NCI-H1694 (cell line): ENCODE measurements around the gene NDFIP1.
"Not testable (repeated sequence)": the region's sequence is repeated elsewhere in the genome, so short reads cannot be mapped to it uniquely, and the experiment has no call there.

ENCODE experiments used
- DNase-seq: peaks from one replicate; lab custom pipeline; 2025; lab: John Stamatoyannopoulos, UW

Gene NDFIP1

GRCh38 chr5:142154449-142154841, 45.9 kb downstream of the NDFIP1 start:
- DNase-seq = not testable (repeated sequence)

GRCh38 chr5:142156839-142157463, 48.4 kb downstream of the NDFIP1 start:
- DNase-seq = no peak

GRCh38 chr5:142159354-142159753, 50.8 kb downstream of the NDFIP1 start:
- no peak for DNase-seq

- no peak for DNase-seq
These were observed 55.7 kb downstream of the NDFIP1 start for GRCh38 chr5:142164315-142164714.

- no peak for DNase-seq
These were observed 58.2 kb downstream of the NDFIP1 start for GRCh38 chr5:142166754-142167153.

- no peak for DNase-seq
These were observed 58.9 kb downstream of the NDFIP1 start for GRCh38 chr5:142167458-142167857.

GRCh38 chr5:142168365-142168764, 59.8 kb downstream of the NDFIP1 start:
- no peak for DNase-seq

- DNase-seq = no peak
These were observed 61.8 kb downstream of the NDFIP1 start for GRCh38 chr5:142170254-142170953.

- DNase-seq = no peak
These were observed 62.7 kb downstream of the NDFIP1 start for GRCh38 chr5:142171270-142171669.

- no peak for DNase-seq
These were observed 66.5 kb downstream of the NDFIP1 start for GRCh38 chr5:142175039-142175438.

- no peak for DNase-seq
These were observed 67.0 kb downstream of the NDFIP1 start for GRCh38 chr5:142175461-142176142.

- DNase-seq = no peak
These were observed 67.7 kb downstream of the NDFIP1 start for GRCh38 chr5:142176255-142176654.

GRCh38 chr5:142178651-142179050, 70.1 kb downstream of the NDFIP1 start:
- DNase-seq = no peak

- DNase-seq = no peak
These were observed 71.3 kb downstream of the NDFIP1 start for GRCh38 chr5:142179776-142180387.

GRCh38 chr5:142181096-142181495, 72.5 kb downstream of the NDFIP1 start:
- DNase-seq = no peak

GRCh38 chr5:142181547-142182163, 73.1 kb downstream of the NDFIP1 start:
- no peak for DNase-seq

- DNase-seq = no peak
These were observed 74.3 kb downstream of the NDFIP1 start for GRCh38 chr5:142182840-142183239.

GRCh38 chr5:142183561-142183960, 75.0 kb downstream of the NDFIP1 start:
- DNase-seq = no peak

GRCh38 chr5:142184988-142185387, 76.4 kb downstream of the NDFIP1 start:
- no peak for DNase-seq

- no peak for DNase-seq
These were observed 77.9 kb downstream of the NDFIP1 start for GRCh38 chr5:142186514-142186856.

GRCh38 chr5:142186857-142187594, 78.4 kb downstream of the NDFIP1 start:
- DNase-seq = no peak

GRCh38 chr5:142188691-142189090, 80.1 kb downstream of the NDFIP1 start:
- DNase-seq = not testable (repeated sequence)
